ENCODE measurements around the gene DYNC1LI1. TPM values are rescaled to one million over a fixed set of nuclear protein-coding genes. Genes with fewer than 3 reads are reported as not detected.

DYNC1LI1 gene
- 41.7 and 56.4 TPM in 2 replicates for total RNA-seq
- 36.0 and 40.8 TPM in 2 replicates for polyA plus RNA-seq

- no peaks in the 10 kb centered on the region for H3K9me3 ChIP-seq (ENCODE audit: low read depth)
- H4K20me1 ChIP-seq (ENCODE audit: insufficient read depth, poor library complexity, severe bottlenecking), result peaks cover 14% of the 10 kb centered on the region
- no peaks in the 10 kb centered on the region for H3K9me2 ChIP-seq (replicated peaks; ENCODE audit: insufficient read depth)
- H2AFZ ChIP-seq, result peak within 1 kb of the TSS; percentile 76
- H3K4me1 ChIP-seq (ENCODE audit: insufficient read depth), result peaks cover 17% of the 10 kb centered on the region
- peak within 1 kb of the TSS; percentile 99 for H3K27ac ChIP-seq
- TF ChIP-seq EZH2 (IDR thresholded peaks at IDR 0.05; ENCODE audit: borderline replicate concordance) (no peak), EZH2phosphoT487 (IDR thresholded peaks at IDR 0.05; ENCODE audit: low read depth, severe bottlenecking, unreplicated experiment) (no peak)
- TF ChIP-seq, protein P1, sequence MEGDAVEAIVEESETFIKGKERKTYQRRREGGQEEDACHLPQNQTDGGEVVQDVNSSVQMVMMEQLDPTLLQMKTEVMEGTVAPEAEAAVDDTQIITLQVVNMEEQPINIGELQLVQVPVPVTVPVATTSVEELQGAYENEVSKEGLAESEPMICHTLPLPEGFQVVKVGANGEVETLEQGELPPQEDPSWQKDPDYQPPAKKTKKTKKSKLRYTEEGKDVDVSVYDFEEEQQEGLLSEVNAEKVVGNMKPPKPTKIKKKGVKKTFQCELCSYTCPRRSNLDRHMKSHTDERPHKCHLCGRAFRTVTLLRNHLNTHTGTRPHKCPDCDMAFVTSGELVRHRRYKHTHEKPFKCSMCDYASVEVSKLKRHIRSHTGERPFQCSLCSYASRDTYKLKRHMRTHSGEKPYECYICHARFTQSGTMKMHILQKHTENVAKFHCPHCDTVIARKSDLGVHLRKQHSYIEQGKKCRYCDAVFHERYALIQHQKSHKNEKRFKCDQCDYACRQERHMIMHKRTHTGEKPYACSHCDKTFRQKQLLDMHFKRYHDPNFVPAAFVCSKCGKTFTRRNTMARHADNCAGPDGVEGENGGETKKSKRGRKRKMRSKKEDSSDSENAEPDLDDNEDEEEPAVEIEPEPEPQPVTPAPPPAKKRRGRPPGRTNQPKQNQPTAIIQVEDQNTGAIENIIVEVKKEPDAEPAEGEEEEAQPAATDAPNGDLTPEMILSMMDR (IDR thresholded peaks at IDR 0.05; ENCODE audit: poor library complexity), result no peak
- H3K4me2 ChIP-seq, result peak within 1 kb of the TSS; percentile 80
- DNase-seq (ENCODE audit: low spot score), result peak; percentile 98
- WGBS (ENCODE audit: low lambda C conversion rate, missing lambda C conversion rate), result 1% methylated on average over 56 of the region's 89 CpGs
- H3K4me3 ChIP-seq, result peak within 1 kb of the TSS; percentile 90
- H3K36me3 ChIP-seq (replicated peaks; ENCODE audit: insufficient read depth, low read depth), result no peaks in the 10 kb centered on the region
- no peaks in the 10 kb centered on the region for H3K27me3 ChIP-seq
- peaks cover 44% of the 10 kb centered on the region for H3K79me2 ChIP-seq
These were observed at the start of gene DYNC1LI1 for GRCh38 chr3:32570421-32571191. TSS of gene DYNC1LI1 (minus strand) at chr3:32570858. CDS start at chr3:32570770, 88 bp downstream.

- Histone ChIP-seq H4K20me1 (ENCODE audit: insufficient read depth, poor library complexity, severe bottlenecking) (no peaks in the 10 kb centered on the region), H3K27me3 (no peaks in the 10 kb centered on the region), H2AFZ (no peak overlapping the region), H3K4me1 (ENCODE audit: insufficient read depth) (no peaks in the 10 kb centered on the region), H3K36me3 (replicated peaks; ENCODE audit: insufficient read depth, low read depth) (no peaks in the 10 kb centered on the region), H3K4me3 (no peak overlapping the region), H3K9me3 (ENCODE audit: low read depth) (no peaks in the 10 kb centered on the region), H3K79me2 (no peaks in the 10 kb centered on the region), H3K4me2 (no peak overlapping the region), H3K27ac (no peak overlapping the region), H3K9me2 (replicated peaks; ENCODE audit: insufficient read depth) (no peaks in the 10 kb centered on the region)
- no peak for DNase-seq (ENCODE audit: low spot score)
- TF ChIP-seq EZH2 (IDR thresholded peaks at IDR 0.05; ENCODE audit: borderline replicate concordance), result no peak
These were observed 48.7 kb upstream of the DYNC1LI1 start for GRCh38 chr3:32619395-32619794.

GRCh38 chr3:32616267-32616962 lies 45.8 kb upstream of the DYNC1LI1 start:
- no peak overlapping the region for H2AFZ ChIP-seq
- H3K27ac ChIP-seq, result no peak overlapping the region
- TF ChIP-seq EZH2 (IDR thresholded peaks at IDR 0.05; ENCODE audit: borderline replicate concordance) (no peak), EZH2phosphoT487 (IDR thresholded peaks at IDR 0.05; ENCODE audit: low read depth, severe bottlenecking, unreplicated experiment) (no peak)
- TF ChIP-seq, protein P1 (IDR thresholded peaks at IDR 0.05; ENCODE audit: poor library complexity), result no peak
- H3K9me3 ChIP-seq (ENCODE audit: low read depth), result no peaks in the 10 kb centered on the region
- WGBS (ENCODE audit: low lambda C conversion rate, missing lambda C conversion rate), result 94% methylated on average over 14 of the region's 14 CpGs
- no peaks in the 10 kb centered on the region for H3K4me1 ChIP-seq (ENCODE audit: insufficient read depth)
- no peak for DNase-seq (ENCODE audit: low spot score)
- H3K4me2 ChIP-seq, result no peak overlapping the region
- no peak overlapping the region for H3K4me3 ChIP-seq
- H3K36me3 ChIP-seq (replicated peaks; ENCODE audit: insufficient read depth, low read depth), result no peaks in the 10 kb centered on the region
- no peaks in the 10 kb centered on the region for H3K27me3 ChIP-seq
- no peaks in the 10 kb centered on the region for H3K9me2 ChIP-seq (replicated peaks; ENCODE audit: insufficient read depth)
- no peaks in the 10 kb centered on the region for H4K20me1 ChIP-seq (ENCODE audit: insufficient read depth, poor library complexity, severe bottlenecking)
- H3K79me2 ChIP-seq, result no peaks in the 10 kb centered on the region

DNA sequence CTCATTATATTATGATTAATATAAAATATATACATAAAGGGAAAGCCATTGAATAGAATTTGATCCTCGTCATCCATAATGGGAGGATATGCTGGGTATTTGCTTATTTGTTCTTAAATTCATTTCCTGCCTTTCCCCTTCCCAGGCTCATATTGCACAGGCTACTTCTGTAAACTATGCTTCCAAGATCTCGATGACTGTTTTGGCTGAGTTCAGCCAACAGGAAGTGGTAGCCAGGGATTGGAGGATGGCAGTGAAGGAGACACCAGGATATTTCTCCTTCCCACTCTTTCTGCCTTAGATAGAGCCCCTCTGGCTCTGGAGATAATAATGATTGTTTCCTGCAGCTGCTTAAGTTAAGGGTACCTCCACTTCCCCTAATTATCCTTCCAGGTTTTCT lies 44.3 kb upstream of the DYNC1LI1 start:
- Histone ChIP-seq H3K36me3 (replicated peaks; ENCODE audit: insufficient read depth, low read depth) (no peaks in the 10 kb centered on the region), H3K4me3 (no peak overlapping the region), H3K4me2 (no peak overlapping the region), H3K9me3 (ENCODE audit: low read depth) (no peaks in the 10 kb centered on the region), H3K4me1 (ENCODE audit: insufficient read depth) (no peaks in the 10 kb centered on the region), H4K20me1 (ENCODE audit: insufficient read depth, poor library complexity, severe bottlenecking) (no peaks in the 10 kb centered on the region), H3K79me2 (no peaks in the 10 kb centered on the region), H3K9me2 (replicated peaks; ENCODE audit: insufficient read depth) (no peaks in the 10 kb centered on the region), H3K27me3 (no peaks in the 10 kb centered on the region), H3K27ac (no peak overlapping the region), H2AFZ (no peak overlapping the region)
- TF ChIP-seq, protein P1 (IDR thresholded peaks at IDR 0.05; ENCODE audit: poor library complexity), result no peak
- no peak for TF ChIP-seq EZH2phosphoT487 (IDR thresholded peaks at IDR 0.05; ENCODE audit: low read depth, severe bottlenecking, unreplicated experiment)
- no peak for TF ChIP-seq EZH2 (IDR thresholded peaks at IDR 0.05; ENCODE audit: borderline replicate concordance)
- 44% methylated on average over 2 of the region's 2 CpGs for WGBS (ENCODE audit: low lambda C conversion rate, missing lambda C conversion rate)
- no peak for DNase-seq (ENCODE audit: low spot score)

Measured in hepatocyte (in vitro differentiated cells).